Measurements from ENCODE around the gene SGK1. TPM values are rescaled to one million over a fixed set of nuclear protein-coding genes. Genes with fewer than 3 reads are reported as not detected.

SGK1 gene
- total RNA-seq, 4 donors from 2014 or later, result 78.8 to 221 (median 164) TPM

DNA sequence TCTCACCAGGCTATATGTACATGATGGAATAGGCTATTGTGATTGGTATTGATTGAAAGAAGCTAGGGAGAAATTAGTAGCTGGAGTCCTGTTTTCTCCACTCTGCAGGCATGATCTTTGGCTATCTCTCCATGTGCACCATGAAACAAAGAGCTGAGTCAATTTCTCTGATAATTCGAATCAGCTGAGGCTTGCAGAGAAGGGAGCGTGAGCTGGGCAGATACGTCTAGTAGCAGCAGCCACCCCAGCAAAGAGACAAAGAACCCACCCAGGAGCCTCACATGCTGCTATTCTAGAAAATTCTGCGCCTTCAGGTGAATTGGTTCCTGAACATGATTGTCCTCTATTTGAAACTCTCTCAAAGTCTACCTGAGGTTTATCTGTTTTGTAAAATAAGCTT lies 6.9 kb upstream of the SGK1 start:
- TF ChIP-seq CTCF (IDR thresholded peaks at IDR 0.05; ENCODE audit: low read depth), result no peak

- TF ChIP-seq CTCF (IDR thresholded peaks at IDR 0.05; ENCODE audit: low read depth), result no peak
Measured at GRCh38 chr6:134324141-134324540, 6.2 kb upstream of the SGK1 start.

GRCh38 chr6:134323698-134324097 lies 5.8 kb upstream of the SGK1 start:
- TF ChIP-seq CTCF (IDR thresholded peaks at IDR 0.05; ENCODE audit: low read depth), result no peak

DNA sequence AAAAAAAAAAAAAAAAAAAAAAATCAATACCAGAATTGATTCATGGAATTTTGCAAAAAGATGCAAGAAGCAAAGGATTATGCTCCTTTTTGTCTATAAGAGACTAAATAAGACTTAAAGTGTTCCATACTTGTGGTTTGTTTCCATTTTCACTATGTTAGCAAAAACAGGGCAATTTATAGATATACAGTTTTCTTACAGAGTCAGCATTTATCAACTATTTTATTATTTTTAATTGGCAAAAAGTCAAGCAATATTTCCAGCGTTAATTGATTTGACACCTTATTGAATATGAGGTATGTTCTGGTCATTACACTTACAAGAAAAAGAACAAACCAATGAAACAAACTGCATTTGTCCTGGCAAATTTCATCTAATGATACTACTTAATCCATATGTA lies 5.4 kb upstream of the SGK1 start:
- TF ChIP-seq CTCF (IDR thresholded peaks at IDR 0.05; ENCODE audit: low read depth), result no peak

- TF ChIP-seq CTCF (IDR thresholded peaks at IDR 0.05; ENCODE audit: low read depth), result no peak
Measured at GRCh38 chr6:134322216-134322615, 4.3 kb upstream of the SGK1 start.

- TF ChIP-seq CTCF (IDR thresholded peaks at IDR 0.05; ENCODE audit: low read depth), result no peak
Measured at GRCh38 chr6:134321246-134321645, 3.3 kb upstream of the SGK1 start.

DNA sequence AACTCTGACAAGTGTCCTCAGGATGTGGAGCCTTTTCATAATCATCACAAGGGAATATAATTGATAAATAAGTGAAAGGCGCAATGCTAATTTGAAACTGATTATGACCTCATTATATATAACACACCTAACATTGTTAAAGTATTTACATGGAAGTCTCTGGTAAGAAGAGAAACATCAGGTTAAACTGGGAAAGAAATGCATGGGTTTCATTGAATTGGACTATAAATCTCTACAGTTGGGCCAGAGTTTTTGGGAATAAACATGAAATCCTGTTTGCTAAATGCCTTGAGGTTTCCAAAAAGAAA lies 1.0 kb upstream of the SGK1 start:
- TF ChIP-seq CTCF (IDR thresholded peaks at IDR 0.05; ENCODE audit: low read depth), result no peak
